ENCODE data around the gene RTP2.

- TF ChIP-seq EZH2 (IDR thresholded peaks at IDR 0.05) (no peak), POLR2AphosphoS5 (IDR thresholded peaks at IDR 0.05; ENCODE audit: borderline replicate concordance, low read depth, low read length) (no peak), FOXP2 (optimal IDR thresholded peaks at IDR 0.05; ENCODE audit: control extremely low read depth, extremely low read length, insufficient read depth) (no peak)
These were observed 33.0 kb upstream of the RTP2 start for GRCh38 chr3:187735383-187735782.

Measured in SK-N-MC (cell line).